Lung (tissue), 12 donors: ENCODE measurements around the gene PAFAH1B1. TPM values are rescaled to one million over a fixed set of nuclear protein-coding genes. Genes with fewer than 3 reads are reported as not detected.
A peak's percentile ranks its signal among the peaks of the same experiment; 100 is the strongest.

Experiments used
- ATAC-seq: fragments of 200-7000 bp; cut with Tn5 transposase; one replicate; pipeline ENCODE4 v1.9.1; 2020; ENCODE audit warnings: moderate number of reproducible peaks; ENCODE audit not compliant: insufficient read depth, low FRiP score
- DNase-seq, 3 donors: peaks; one replicate each; pipeline ENCODE4 v3.0.0-alpha.2; 2013 to 2017
- H3K27ac ChIP-seq, 2 donors: one replicate each; pipeline ENCODE4 v1.5.1; 2013; ENCODE audit warnings: mild to moderate bottlenecking in 2 of 2, moderate library complexity in 2 of 2, control low read depth in 1 of 2, inconsistent platforms in 1 of 2, low read depth in 1 of 2, low read length in 1 of 2
- H3K27me3 ChIP-seq, 3 donors: one replicate each; pipeline ENCODE4 v1.5.1; 2013; ENCODE audit warnings: low read length in 2 of 3; ENCODE audit not compliant: control insufficient read depth in 3 of 3, insufficient read depth in 3 of 3
- H3K36me3 ChIP-seq, 4 donors: one replicate each; pipeline ENCODE4 v1.5.1; 2013; ENCODE audit warnings: low read length in 4 of 4, mild to moderate bottlenecking in 1 of 4, moderate library complexity in 1 of 4; ENCODE audit not compliant: control insufficient read depth in 4 of 4, insufficient read depth in 4 of 4
- H3K4me1 ChIP-seq, 5 donors: one replicate each; pipeline ENCODE4 v1.5.1; 2013; ENCODE audit warnings: low read length in 5 of 5, mild to moderate bottlenecking in 2 of 5, moderate library complexity in 1 of 5; ENCODE audit not compliant: control insufficient read depth in 5 of 5, insufficient read depth in 5 of 5
- H3K4me3 ChIP-seq: one replicate; pipeline ENCODE4 v1.5.1; 2013; ENCODE audit warnings: mild to moderate bottlenecking, control low read depth, moderate library complexity
- H3K9ac ChIP-seq, 2 donors: one replicate each; pipeline ENCODE4 v1.5.1; 2013; ENCODE audit warnings: low read length in 2 of 2, control low read depth in 1 of 2; ENCODE audit not compliant: insufficient read depth in 1 of 2
- H3K9me3 ChIP-seq, 4 donors: one replicate each; pipeline ENCODE4 v1.5.1; 2013; ENCODE audit warnings: low read length in 3 of 4, mild to moderate bottlenecking in 1 of 4, moderate library complexity in 1 of 4; ENCODE audit not compliant: control insufficient read depth in 4 of 4, insufficient read depth in 3 of 4
- CTCF ChIP-seq: IDR thresholded peaks from 2 replicates; pipeline ENCODE4 v1.5.1; 2012; ENCODE audit warnings: mild to moderate bottlenecking; ENCODE audit errors: control extremely low read depth, extremely low read depth
- WGBS, 2 donors: extraction: QIAGEN DNeasy Blood & Tissue Kit; methylation state at CpG; one replicate each; pipeline ENCODE4 v1.1.7; 2013; 5-methylcytosine and 5-hydroxymethylcytosine counted together
- polyA plus RNA-seq, 2 donors: library from polyadenylated mRNA; stranded (reverse); fragments of 200-250 nt; gene quantifications; one replicate each; pipeline ENCODE4 v1.2.1, GENCODE V29; 2013
- total RNA-seq, 2 donors: library from RNA; depleted of rRNA in 1 of 2; stranded (reverse); fragments of >200 nt in 1 of 2; gene quantifications; one replicate each; pipeline ENCODE4 v1.2.1, GENCODE V29; 2014 to 2021
- donor health status: control.
- donor health status: control.
- donor health status: Bipolar disorder and iron deficiency.
- donor health status: healthy.
- donor health status: DM: yes; HTN: yes; CAD: no.

PAFAH1B1 gene
- total and polyA plus RNA-seq, 4 donors = 53.4 to 182 (median 85.5) TPM

GRCh38 chr17:2598166-2598565, 4.7 kb downstream of the PAFAH1B1 start:
- H3K9ac ChIP-seq = no peak overlapping the region
- no peak for DNase-seq
- ATAC-seq = no peak
- H3K36me3 ChIP-seq = no peaks in the 10 kb centered on the region
- no peaks in the 10 kb centered on the region for H3K27me3 ChIP-seq
- H3K27ac ChIP-seq = no peak overlapping the region
- H3K9me3 ChIP-seq = no peaks in the 10 kb centered on the region
- no peak for TF ChIP-seq CTCF
- no peak overlapping the region for H3K4me3 ChIP-seq
- 84 to 92% methylated on average over 8 of the region's 8 CpGs for WGBS, 2 donors
- H3K4me1 ChIP-seq = peaks cover 5 to 27% (median 7%) of the 10 kb centered on the region in 5 donors

GRCh38 chr17:2602597-2603017, 9.2 kb downstream of the PAFAH1B1 start:
- ATAC-seq (peak; percentile 22), DNase-seq (peak in 2 of 3 donors; percentile 27 to 54)
- H3K4me3 ChIP-seq = no peak overlapping the region
- H3K9me3 ChIP-seq = no peaks in the 10 kb centered on the region
- peak overlapping the region in 1 of 2 donors; percentile 7 for H3K9ac ChIP-seq
- H3K36me3 ChIP-seq = peaks cover 0 to 6% (median 0%) of the 10 kb centered on the region in 4 donors
- no peaks in the 10 kb centered on the region for H3K27me3 ChIP-seq
- TF ChIP-seq CTCF = no peak
- WGBS, 2 donors = 35 to 60% methylated on average over 6 of the region's 6 CpGs
- H3K27ac ChIP-seq = no peak overlapping the region
- peaks cover 4 to 22% (median 10%) of the 10 kb centered on the region in 5 donors for H3K4me1 ChIP-seq

- 68 to 78% methylated on average over 6 of the region's 6 CpGs for WGBS, 2 donors
- no peak for TF ChIP-seq CTCF
- peaks cover 0 to 33% (median 2%) of the 10 kb centered on the region in 5 donors for H3K4me1 ChIP-seq
- DNase-seq (no peak), ATAC-seq (no peak)
- no peak overlapping the region for H3K27ac ChIP-seq
- peaks cover 0 to 6% (median 0%) of the 10 kb centered on the region in 4 donors for H3K36me3 ChIP-seq
- H3K9me3 ChIP-seq = no peaks in the 10 kb centered on the region
- no peaks in the 10 kb centered on the region for H3K27me3 ChIP-seq
- H3K4me3 ChIP-seq = no peak overlapping the region
- no peak overlapping the region for H3K9ac ChIP-seq
Observed at GRCh38 chr17:2608350-2608913, 15.0 kb downstream of the PAFAH1B1 start.

GRCh38 chr17:2609091-2609490, 15.6 kb downstream of the PAFAH1B1 start:
- peaks cover 0 to 33% (median 2%) of the 10 kb centered on the region in 5 donors for H3K4me1 ChIP-seq
- H3K27ac ChIP-seq = no peak overlapping the region
- ATAC-seq (no peak), DNase-seq (no peak)
- no peak overlapping the region for H3K9ac ChIP-seq
- H3K27me3 ChIP-seq = no peaks in the 10 kb centered on the region
- 94 to 98% methylated on average over 7 of the region's 7 CpGs for WGBS, 2 donors
- no peaks in the 10 kb centered on the region for H3K9me3 ChIP-seq
- H3K4me3 ChIP-seq = no peak overlapping the region
- peaks cover 0 to 6% (median 1%) of the 10 kb centered on the region in 4 donors for H3K36me3 ChIP-seq
- no peak for TF ChIP-seq CTCF
